Erythroblast (primary cell): Measurements from ENCODE around the gene HIGD2A.

ENCODE experiments used
- DNase-seq, 2 experiments: peaks; one replicate each; lab custom pipeline; 2025; lab: John Stamatoyannopoulos, UW
- GATA1 ChIP-seq: IDR thresholded peaks from 2 replicates; pipeline ENCODE4 v1.6.1; 2011; ENCODE audit warnings: low read depth, mild to moderate bottlenecking, control low read depth, low read length, moderate library complexity
- POLR2A ChIP-seq: IDR thresholded peaks from 2 replicates; pipeline ENCODE4 v1.6.1; 2011; ENCODE audit warnings: mild to moderate bottlenecking, low read length

The HIGD2A gene

GRCh38 chr5:176425138-176425537 lies 36.6 kb downstream of the HIGD2A start:
- TF ChIP-seq GATA1 (no peak), POLR2A (no peak)
- DNase-seq = no peak

GRCh38 chr5:176425791-176426190 lies 37.2 kb downstream of the HIGD2A start:
- DNase-seq = no peak
- TF ChIP-seq GATA1 = no peak
- TF ChIP-seq POLR2A = no peak

GRCh38 chr5:176426876-176427275 lies 38.3 kb downstream of the HIGD2A start:
- no peak for DNase-seq
- TF ChIP-seq POLR2A (no peak), GATA1 (no peak)

- DNase-seq = no peak
- no peak for TF ChIP-seq GATA1
- no peak for TF ChIP-seq POLR2A
Observed at GRCh38 chr5:176427971-176428370, 39.4 kb downstream of the HIGD2A start.

- no peak for DNase-seq
- TF ChIP-seq GATA1 (no peak), POLR2A (no peak)
Observed at GRCh38 chr5:176429972-176430371, 41.4 kb downstream of the HIGD2A start.

GRCh38 chr5:176432707-176433106 lies 44.2 kb downstream of the HIGD2A start:
- TF ChIP-seq GATA1 = no peak
- no peak for TF ChIP-seq POLR2A
- DNase-seq = no peak

GRCh38 chr5:176436656-176437055 lies 48.1 kb downstream of the HIGD2A start:
- TF ChIP-seq GATA1 = no peak
- TF ChIP-seq POLR2A = no peak
- DNase-seq = no peak

GRCh38 chr5:176438959-176439757 lies 50.6 kb downstream of the HIGD2A start:
- no peak for DNase-seq
- TF ChIP-seq POLR2A (no peak), GATA1 (no peak)
